ENCODE data around the gene PPP1R18.
A peak's percentile ranks its signal among the peaks of the same experiment; 100 is the strongest.

DNA sequence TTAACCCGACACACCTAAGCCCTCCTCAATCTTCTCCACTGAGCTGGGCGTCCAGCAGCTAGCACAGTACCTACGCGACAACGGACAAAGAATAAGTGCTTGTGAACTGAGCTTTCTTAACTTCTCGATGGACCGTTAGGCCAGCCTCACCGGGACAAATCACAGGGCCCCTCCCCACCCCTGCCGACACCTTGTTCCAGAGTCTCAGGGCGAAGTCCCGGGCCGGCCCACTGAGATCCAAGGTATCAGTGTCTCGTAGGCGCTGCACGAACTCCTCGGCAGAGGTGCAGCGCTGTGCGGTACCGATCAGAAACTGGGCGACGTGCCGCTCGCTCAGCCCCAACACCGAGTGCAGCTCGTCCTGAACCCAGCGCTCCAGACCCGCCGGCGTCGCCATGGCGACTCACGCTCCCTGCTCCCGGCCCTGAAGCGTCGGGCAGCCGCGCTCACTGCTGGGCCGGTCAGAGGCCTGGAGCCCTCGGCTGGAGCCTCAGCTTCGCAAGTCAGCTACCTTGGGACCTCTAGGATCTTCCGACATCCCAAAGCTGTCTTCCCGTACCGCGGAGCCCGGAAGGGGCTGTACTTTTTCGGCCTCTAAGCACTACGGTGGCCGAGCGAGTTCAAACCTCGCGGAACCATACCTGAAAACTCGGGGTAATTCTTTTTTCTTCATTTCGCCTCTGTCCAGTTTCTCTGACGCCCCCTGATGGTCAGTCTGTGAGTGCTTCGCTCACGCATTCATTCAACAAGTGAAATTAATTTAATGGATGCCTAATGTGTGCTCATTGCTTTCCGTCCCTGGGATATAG, 13.8 kb downstream of the PPP1R18 start, which contains the start of gene DHX16:
- TF ChIP-seq, protein P1, sequence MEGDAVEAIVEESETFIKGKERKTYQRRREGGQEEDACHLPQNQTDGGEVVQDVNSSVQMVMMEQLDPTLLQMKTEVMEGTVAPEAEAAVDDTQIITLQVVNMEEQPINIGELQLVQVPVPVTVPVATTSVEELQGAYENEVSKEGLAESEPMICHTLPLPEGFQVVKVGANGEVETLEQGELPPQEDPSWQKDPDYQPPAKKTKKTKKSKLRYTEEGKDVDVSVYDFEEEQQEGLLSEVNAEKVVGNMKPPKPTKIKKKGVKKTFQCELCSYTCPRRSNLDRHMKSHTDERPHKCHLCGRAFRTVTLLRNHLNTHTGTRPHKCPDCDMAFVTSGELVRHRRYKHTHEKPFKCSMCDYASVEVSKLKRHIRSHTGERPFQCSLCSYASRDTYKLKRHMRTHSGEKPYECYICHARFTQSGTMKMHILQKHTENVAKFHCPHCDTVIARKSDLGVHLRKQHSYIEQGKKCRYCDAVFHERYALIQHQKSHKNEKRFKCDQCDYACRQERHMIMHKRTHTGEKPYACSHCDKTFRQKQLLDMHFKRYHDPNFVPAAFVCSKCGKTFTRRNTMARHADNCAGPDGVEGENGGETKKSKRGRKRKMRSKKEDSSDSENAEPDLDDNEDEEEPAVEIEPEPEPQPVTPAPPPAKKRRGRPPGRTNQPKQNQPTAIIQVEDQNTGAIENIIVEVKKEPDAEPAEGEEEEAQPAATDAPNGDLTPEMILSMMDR (IDR thresholded peaks at IDR 0.05): peak; percentile 90 to 97 (median 92)
- TF ChIP-seq POLR2A (IDR thresholded peaks at IDR 0.05): peak in 1 of 2 donors; percentile 36

All from uterus (tissue), 2 donors.